Esophagus mucosa (tissue), 1 donor: ENCODE data around the gene RAB29. TPM values are rescaled to one million over a fixed set of nuclear protein-coding genes. Genes with fewer than 3 reads are reported as not detected.

ENCODE experiments used
- ATAC-seq: fragments of 200-7000 bp; cut with Tn5 transposase; one replicate; pipeline ENCODE4 v1.9.1; 2020
- total RNA-seq: library from RNA; stranded (reverse); gene quantifications from one replicate; pipeline ENCODE4 v1.2.4, GENCODE V29; 2023
- donor health status: DM: yes; HTN: yes; CAD: no.

Gene RAB29
- total RNA-seq, 1 donor from 2014 or later: 7.0 TPM

- ATAC-seq: no peak
Observed at GRCh38 chr1:205719762-205720161, 55.5 kb downstream of the RAB29 start.

- ATAC-seq: no peak
Observed at GRCh38 chr1:205719015-205719414, 56.3 kb downstream of the RAB29 start.

Other genes starting within 250 kb of the RAB29 start
- gene ELK4, start 143.5 kb downstream of the RAB29 start, total RNA-seq: 28.8 TPM
- 1.2 TPM for gene SLC45A3, start 95.0 kb downstream of the RAB29 start, total RNA-seq
- 99.3 TPM for gene NUCKS1, start 25.3 kb downstream of the RAB29 start, total RNA-seq
- gene SLC41A1, start 37.7 kb upstream of the RAB29 start, total RNA-seq: 7.2 TPM
- not detected for gene PM20D1, start 74.7 kb upstream of the RAB29 start, total RNA-seq
- 2.3 TPM for gene SLC26A9, start 168.0 kb upstream of the RAB29 start, total RNA-seq
- 18.9 TPM for gene RAB7B, start 227.9 kb upstream of the RAB29 start, total RNA-seq
- 0.12 TPM for gene CTSE, start 248.4 kb upstream of the RAB29 start, total RNA-seq